K562 (cell line): ENCODE data around the gene BRSK1. TPM values are rescaled to one million over a fixed set of nuclear protein-coding genes. Genes with fewer than 3 reads are reported as not detected.

Experiments
- CREBBP ChIP-seq: IDR thresholded peaks from one replicate; pipeline ENCODE4 v1.6.1; 2012; ENCODE audit warnings: low read depth, mild to moderate bottlenecking, control low read depth, inconsistent platforms, low read length
- IFI16 ChIP-seq: fragments of 250-450 bp; sonication (Bioruptor Pico); IDR thresholded peaks from 2 replicates; pipeline ENCODE4 v2.1.2; 2022; ENCODE audit warnings: mild to moderate bottlenecking, inconsistent platforms
- JUN ChIP-seq, 2 experiments: sonication (generic) in 1 of 2; formaldehyde crosslinking in 1 of 2; IDR thresholded peaks; 2 replicates each; pipeline versions ENCODE4 v1.6.1 to v1.8.0; 2012 to 2022; ENCODE audit warnings: borderline replicate concordance in 2 of 2, mild to moderate bottlenecking in 2 of 2, improper control_type of control experiment in 1 of 2, low read depth in 1 of 2, low read length in 1 of 2, missing genetic modification reagents in 1 of 2
- MAFF ChIP-seq: IDR thresholded peaks from 2 replicates; pipeline ENCODE4 v1.6.1; 2012; ENCODE audit warnings: low read length, improper control_type of control experiment
- MCM2 ChIP-seq: fragments of 450-650 bp; IDR thresholded peaks from 2 replicates; pipeline ENCODE4 v1.6.1; 2017; ENCODE audit warnings: low read depth, mild to moderate bottlenecking
- NR2C1 ChIP-seq, 2 experiments: fragments of 450-650 bp; IDR thresholded peaks; 2 replicates each; pipeline ENCODE4 v1.6.1; 2017; ENCODE audit warnings: mild to moderate bottlenecking in 2 of 2, antibody characterized with exemption in 1 of 2, inconsistent platforms in 1 of 2, missing compliant biosample characterization in 1 of 2, missing genetic modification characterization in 1 of 2
- POLR2A ChIP-seq: fragments of 450-650 bp; conservative IDR thresholded peaks from 2 replicates; pipeline ENCODE4 v1.6.1; 2016
- SRSF3 ChIP-seq: fragments of 200-400 bp; formaldehyde crosslinking; IDR thresholded peaks from 2 replicates; pipeline ENCODE4 v1.6.1; 2016; ENCODE audit warnings: mild to moderate bottlenecking, low read length, moderate library complexity; ENCODE audit not compliant: insufficient read depth
- SUPT5H ChIP-seq: fragments of 450-650 bp; IDR thresholded peaks from 2 replicates; pipeline ENCODE4 v1.6.1; 2016
- TEAD1 ChIP-seq, 2 experiments: fragments of 450-650 bp in 1 of 2; sonication (generic) in 1 of 2; formaldehyde crosslinking; IDR thresholded peaks; 2 replicates each; pipeline versions ENCODE4 v1.4.0 to v1.8.0; 2020 to 2022; ENCODE audit warnings: mild to moderate bottlenecking in 2 of 2, missing genetic modification reagents in 1 of 2
- YY1 ChIP-seq, 3 experiments: IDR thresholded peaks; 2 replicates each; pipeline ENCODE4 v1.6.1; 2011; ENCODE audit warnings: low read length in 2 of 3, mild to moderate bottlenecking in 2 of 3, moderate library complexity in 2 of 3, borderline replicate concordance in 1 of 3, control low read depth in 1 of 3, low read depth in 1 of 3; ENCODE audit not compliant: insufficient read depth in 3 of 3, insufficient replicate concordance in 2 of 3, control insufficient read depth in 1 of 3, insufficient read length in 1 of 3; ENCODE audit errors: extremely low read depth in 1 of 3
- ZNF140 ChIP-seq: fragments of 250-450 bp; sonication (Bioruptor Pico); IDR thresholded peaks from 2 replicates; pipeline ENCODE4 v1.8.0; 2021; ENCODE audit warnings: moderate library complexity, mild to moderate bottlenecking, inconsistent platforms
- ZNF263 ChIP-seq: sonication (generic); formaldehyde crosslinking; IDR thresholded peaks from 2 replicates; pipeline ENCODE4 v1.8.0; 2022; ENCODE audit warnings: mild to moderate bottlenecking, missing genetic modification reagents, borderline replicate concordance
- ZNF584 ChIP-seq: fragments of 200-800 bp; sonication (Bioruptor generic); IDR thresholded peaks from 2 replicates; pipeline ENCODE4 v1.6.1; 2016; ENCODE audit warnings: low read depth, mild to moderate bottlenecking, missing genetic modification characterization, missing compliant biosample characterization
- ZNF75A ChIP-seq: fragments of 450-650 bp; formaldehyde crosslinking; IDR thresholded peaks from 2 replicates; pipeline ENCODE4 v1.4.0; 2020; ENCODE audit warnings: mild to moderate bottlenecking
- polyA plus RNA-seq, 8 experiments: library from polyadenylated mRNA; depleted of rRNA in 4 of 8; stranded (reverse) in 5 of 8; unstranded in 3 of 8; fragments of >200 nt; fragmentation: Nextera tagmentation in 2 of 8; fragmentation: Illumina TruSeq in 1 of 8; extraction: Ambion mirVana in 2 of 8; extraction: Trizol in 1 of 8; gene quantifications; 2 replicates each; pipeline versions ENCODE4 v1.2.1 to v1.2.3, GENCODE V29; 2011 to 2014; ENCODE audit warnings: inconsistent platforms in 1 of 8, missing spikeins in 1 of 8
- total RNA-seq, 7 experiments: library from RNA; depleted of rRNA in 6 of 7; stranded (reverse); fragments of >200 nt in 6 of 7; fragmentation: Illumina TruSeq in 2 of 7; extraction: Trizol in 2 of 7; gene quantifications; 2 replicates each; pipeline versions ENCODE4 v1.2.1 to v1.2.3, GENCODE V29; 2011 to 2021; ENCODE audit warnings: low replicate concordance in 1 of 7
- TF ChIP-seq, protein P1 (sequence below): sonication (generic); formaldehyde crosslinking; IDR thresholded peaks from 2 replicates; pipeline ENCODE4 v1.8.0; 2022; ENCODE audit warnings: missing genetic modification reagents, mild to moderate bottlenecking, borderline replicate concordance
- TF ChIP-seq, protein P2 (sequence below): fragments of 250-450 bp; sonication (Bioruptor Pico); IDR thresholded peaks from 2 replicates; pipeline ENCODE4 v1.6.1; 2021; ENCODE audit warnings: mild to moderate bottlenecking
- TF ChIP-seq, protein P3 (sequence below): sonication (generic); formaldehyde crosslinking; IDR thresholded peaks from 2 replicates; pipeline ENCODE4 v1.8.0; 2022; ENCODE audit warnings: mild to moderate bottlenecking, missing genetic modification reagents
- TF ChIP-seq, protein P4 (sequence below), 2 experiments: IDR thresholded peaks; 2 replicates each; pipeline ENCODE4 v1.6.1; 2012; ENCODE audit warnings: improper control_type of control experiment in 2 of 2, low read depth in 2 of 2, low read length in 2 of 2, borderline replicate concordance in 1 of 2
- TF ChIP-seq, protein P5 (sequence below): fragments of 450-650 bp; IDR thresholded peaks from 2 replicates; pipeline ENCODE4 v1.6.1; 2016; ENCODE audit warnings: antibody characterized with exemption

The BRSK1 gene
- total and polyA plus RNA-seq, 9 of the 15 experiments (the other 6 are each of a cell fraction or from before 2014, with no cell fraction given), result 1.7 to 9.3 (median 3.8) TPM; not detected in 2

DNA sequence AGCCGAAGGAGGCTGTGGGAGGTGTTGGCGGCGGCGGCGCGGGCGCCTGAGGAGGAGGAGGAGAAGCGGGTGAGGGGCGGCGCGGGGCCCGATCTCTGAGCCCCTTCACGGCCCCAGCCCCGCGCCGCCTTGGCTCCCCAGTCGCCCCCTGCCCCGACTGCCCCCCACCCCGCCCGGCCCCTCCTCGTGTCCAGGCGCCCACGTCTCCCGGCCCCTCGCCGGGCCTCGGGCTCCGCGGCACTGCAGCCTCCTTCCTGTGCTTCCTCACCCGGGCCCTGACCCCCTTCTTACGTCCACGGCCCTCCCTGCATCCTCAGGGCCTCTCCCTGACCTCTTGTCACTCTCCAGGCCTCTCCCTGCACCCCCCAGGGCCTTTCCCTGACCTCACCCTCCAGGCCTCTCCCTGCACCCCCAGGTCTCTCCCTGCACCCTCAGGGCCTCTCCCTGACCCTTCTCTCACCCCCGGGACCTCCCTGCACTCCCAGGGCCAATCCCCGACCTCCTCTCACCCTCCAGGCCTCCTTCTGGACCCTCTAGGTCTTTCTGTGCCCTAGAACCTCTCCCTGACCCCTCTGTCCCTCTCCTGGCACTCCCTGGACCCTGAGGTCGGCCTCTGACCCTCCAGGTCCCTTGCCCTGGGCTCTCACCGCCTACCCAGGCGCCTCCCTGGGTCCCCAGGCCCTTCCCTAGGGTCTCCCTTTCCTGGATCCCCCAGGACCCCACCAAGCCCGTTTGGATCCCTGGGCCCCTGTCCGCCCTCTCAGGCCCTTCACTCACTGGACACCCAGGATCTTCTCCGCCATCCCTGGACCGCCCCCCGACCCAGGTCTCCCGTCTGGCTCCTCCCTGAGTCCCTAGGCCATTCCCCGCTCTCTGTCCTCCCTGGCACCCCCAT lies 56.3 kb downstream of the BRSK1 start (continued):
- TF ChIP-seq, protein P1, sequence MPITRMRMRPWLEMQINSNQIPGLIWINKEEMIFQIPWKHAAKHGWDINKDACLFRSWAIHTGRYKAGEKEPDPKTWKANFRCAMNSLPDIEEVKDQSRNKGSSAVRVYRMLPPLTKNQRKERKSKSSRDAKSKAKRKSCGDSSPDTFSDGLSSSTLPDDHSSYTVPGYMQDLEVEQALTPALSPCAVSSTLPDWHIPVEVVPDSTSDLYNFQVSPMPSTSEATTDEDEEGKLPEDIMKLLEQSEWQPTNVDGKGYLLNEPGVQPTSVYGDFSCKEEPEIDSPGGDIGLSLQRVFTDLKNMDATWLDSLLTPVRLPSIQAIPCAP (CRISPR knock-in tag), result no peak
- TF ChIP-seq YY1 (IDR thresholded peaks at IDR 0.05; ENCODE audit: borderline replicate concordance in 1 of 3, control insufficient read depth in 1 of 3, extremely low read depth in 1 of 3, insufficient read depth in 3 of 3, insufficient read length in 1 of 3, insufficient replicate concordance in 2 of 3, low read depth in 1 of 3, low read length in 2 of 3) (peak in 2 of 3 experiments; percentile 39 to 68), MCM2 (no peak), SRSF3 (no peak), ZNF584 (CRISPR knock-in tag) (no peak), SUPT5H (peak; percentile 76), ZNF75A (CRISPR knock-in tag) (no peak), CREBBP (no peak), IFI16 (CRISPR knock-in tag) (no peak), POLR2A (peak; percentile 77), TEAD1 (CRISPR knock-in tag; IDR thresholded peaks at IDR 0.05) (peak in 1 of 2 experiments; percentile 71; a peak in 1 of 4 replicates), MAFF (no peak), JUN (IDR thresholded peaks at IDR 0.05; ENCODE audit: borderline replicate concordance, low read depth, low read length) (no peak), JUN (CRISPR knock-in tag; IDR thresholded peaks at IDR 0.05; ENCODE audit: borderline replicate concordance) (peak; percentile 51; the same call in 1 of the 2 replicates), ZNF140 (no peak), NR2C1 (IDR thresholded peaks at IDR 0.05) (peak; percentile 56), NR2C1 (tag; IDR thresholded peaks at IDR 0.05) (peak; percentile 39; the same call in 1 of the 2 replicates), ZNF263 (CRISPR knock-in tag) (peak; percentile 83)
- TF ChIP-seq, protein P2, sequence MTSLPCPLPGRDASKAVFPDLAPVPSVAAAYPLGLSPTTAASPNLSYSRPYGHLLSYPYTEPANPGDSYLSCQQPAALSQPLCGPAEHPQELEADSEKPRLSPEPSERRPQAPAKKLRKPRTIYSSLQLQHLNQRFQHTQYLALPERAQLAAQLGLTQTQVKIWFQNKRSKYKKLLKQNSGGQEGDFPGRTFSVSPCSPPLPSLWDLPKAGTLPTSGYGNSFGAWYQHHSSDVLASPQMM, result no peak
- TF ChIP-seq, protein P3, sequence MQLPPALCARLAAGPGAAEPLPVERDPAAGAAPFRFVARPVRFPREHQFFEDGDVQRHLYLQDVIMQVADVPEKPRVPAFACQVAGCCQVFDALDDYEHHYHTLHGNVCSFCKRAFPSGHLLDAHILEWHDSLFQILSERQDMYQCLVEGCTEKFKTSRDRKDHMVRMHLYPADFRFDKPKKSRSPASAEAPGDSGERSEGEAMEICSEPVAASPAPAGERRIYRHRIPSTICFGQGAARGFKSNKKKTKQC (CRISPR knock-in tag), result peak; percentile 51; the same call in 1 of the 2 replicates
- TF ChIP-seq, protein P4, sequence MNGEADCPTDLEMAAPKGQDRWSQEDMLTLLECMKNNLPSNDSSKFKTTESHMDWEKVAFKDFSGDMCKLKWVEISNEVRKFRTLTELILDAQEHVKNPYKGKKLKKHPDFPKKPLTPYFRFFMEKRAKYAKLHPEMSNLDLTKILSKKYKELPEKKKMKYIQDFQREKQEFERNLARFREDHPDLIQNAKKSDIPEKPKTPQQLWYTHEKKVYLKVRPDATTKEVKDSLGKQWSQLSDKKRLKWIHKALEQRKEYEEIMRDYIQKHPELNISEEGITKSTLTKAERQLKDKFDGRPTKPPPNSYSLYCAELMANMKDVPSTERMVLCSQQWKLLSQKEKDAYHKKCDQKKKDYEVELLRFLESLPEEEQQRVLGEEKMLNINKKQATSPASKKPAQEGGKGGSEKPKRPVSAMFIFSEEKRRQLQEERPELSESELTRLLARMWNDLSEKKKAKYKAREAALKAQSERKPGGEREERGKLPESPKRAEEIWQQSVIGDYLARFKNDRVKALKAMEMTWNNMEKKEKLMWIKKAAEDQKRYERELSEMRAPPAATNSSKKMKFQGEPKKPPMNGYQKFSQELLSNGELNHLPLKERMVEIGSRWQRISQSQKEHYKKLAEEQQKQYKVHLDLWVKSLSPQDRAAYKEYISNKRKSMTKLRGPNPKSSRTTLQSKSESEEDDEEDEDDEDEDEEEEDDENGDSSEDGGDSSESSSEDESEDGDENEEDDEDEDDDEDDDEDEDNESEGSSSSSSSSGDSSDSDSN (IDR thresholded peaks at IDR 0.05; ENCODE audit: borderline replicate concordance in 1 of 2, low read depth in 2 of 2, low read length in 2 of 2), result 0 out of 4 replicates have a peak, but pooled peaks of 1 of the 2 experiments have one; percentile 14
- TF ChIP-seq, protein P5, sequence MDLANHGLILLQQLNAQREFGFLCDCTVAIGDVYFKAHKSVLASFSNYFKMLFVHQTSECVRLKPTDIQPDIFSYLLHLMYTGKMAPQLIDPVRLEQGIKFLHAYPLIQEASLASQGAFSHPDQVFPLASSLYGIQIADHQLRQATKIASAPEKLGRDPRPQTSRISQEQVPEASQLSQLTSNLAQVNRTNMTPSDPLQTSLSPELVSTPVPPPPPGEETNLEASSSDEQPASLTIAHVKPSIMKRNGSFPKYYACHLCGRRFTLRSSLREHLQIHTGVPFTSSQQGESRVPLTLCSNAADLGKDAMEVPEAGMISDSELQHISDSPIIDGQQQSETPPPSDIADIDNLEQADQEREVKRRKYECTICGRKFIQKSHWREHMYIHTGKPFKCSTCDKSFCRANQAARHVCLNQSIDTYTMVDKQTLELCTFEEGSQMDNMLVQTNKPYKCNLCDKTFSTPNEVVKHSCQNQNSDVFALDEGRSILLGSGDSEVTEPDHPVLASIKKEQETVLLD, result 0 out of 2 replicates have a peak, but pooled peaks have one; percentile 21
